Right ventricle myocardium superior (tissue), 1 donor: ENCODE data around the gene UFSP1. TPM values are rescaled to one million over a fixed set of nuclear protein-coding genes. Genes with fewer than 3 reads are reported as not detected.
"Not testable (repeated sequence)": the region's sequence is repeated elsewhere in the genome, so short reads cannot be mapped to it uniquely, and the experiment has no call there.

ENCODE experiments used
- ATAC-seq: fragments of 200-7000 bp; cut with Tn5 transposase; one replicate; pipeline ENCODE4 v1.9.1; 2020; ENCODE audit warnings: mild to moderate bottlenecking; ENCODE audit not compliant: poor library complexity
- DNase-seq: peaks from one replicate; pipeline ENCODE4 v3.0.0-alpha.2; 2020
- intact Hi-C: fragments of 100-400 bp; cut with DNase I; formaldehyde crosslinking; loops from one replicate; pipeline ENCODE4 v1.11.2; 2022
- total RNA-seq: library from RNA; stranded (reverse); fragmentation: NEBNext Ultra II Directional; extraction: Animal tissue kit (Norgen Biotek cat#: 25700); gene quantifications from one replicate; pipeline ENCODE4 v1.2.1, GENCODE V29; 2021
- donor health status: DM: no; HTN: yes; CAD: no; lungs with severe emphysema.

The UFSP1 gene
- total RNA-seq, 1 donor from 2014 or later: 2.2 TPM

GRCh38 chr7:100867040-100867775 is 22.3 kb downstream of the UFSP1 start, which contains the start of gene TRIP6:
TRIP6 (plus strand) TSS chr7:100867387; CDS start chr7:100867498, 111 bp downstream.
- intact Hi-C loops: no loop called here
- peak; percentile 92 for DNase-seq
- ATAC-seq: peak; percentile 77

GRCh38 chr7:100866729-100867039 is 22.8 kb downstream of the UFSP1 start:
- no peak for DNase-seq
- intact Hi-C loops: no loop called here
- no peak for ATAC-seq

- DNase-seq (peak; percentile 90), ATAC-seq (peak; percentile 53)
- intact Hi-C loops: no loop called here
Observed at GRCh38 chr7:100865938-100866728, 23.4 kb downstream of the UFSP1 start.

- intact Hi-C loops: no loop called here
- DNase-seq (no peak), ATAC-seq (no peak)
Observed at GRCh38 chr7:100865372-100865911, 24.1 kb downstream of the UFSP1 start.

- DNase-seq: no peak
- intact Hi-C loops: no loop called here
- ATAC-seq: no peak
Observed at GRCh38 chr7:100864263-100864845, 25.2 kb downstream of the UFSP1 start.

GRCh38 chr7:100863406-100863950 is 26.0 kb downstream of the UFSP1 start:
- DNase-seq (no peak), ATAC-seq (no peak)
- intact Hi-C loops: no loop called here

GRCh38 chr7:100861616-100861985 is 27.9 kb downstream of the UFSP1 start:
- no peak for DNase-seq
- intact Hi-C loops: no loop called here
- no peak for ATAC-seq

GRCh38 chr7:100860702-100861615 is 28.6 kb downstream of the UFSP1 start:
- ATAC-seq (no peak), DNase-seq (no peak)
- intact Hi-C loops: no loop called here

- intact Hi-C loops: no loop called here
- no peak for ATAC-seq
Observed at GRCh38 chr7:100859856-100860255, 29.7 kb downstream of the UFSP1 start.

GRCh38 chr7:100856871-100857282 is 32.6 kb downstream of the UFSP1 start:
- intact Hi-C loops: no loop called here
- DNase-seq (no peak), ATAC-seq (no peak)

More at GRCh38 chr7:100859856-100860255, 29.7 kb downstream of the UFSP1 start:
- DNase-seq: no peak

GRCh38 chr7:100855515-100855914 is 34.0 kb downstream of the UFSP1 start:
- intact Hi-C loops: no loop called here
- ATAC-seq: no peak
- DNase-seq: no peak

GRCh38 chr7:100854899-100855298 is 34.6 kb downstream of the UFSP1 start:
- intact Hi-C loops, ATAC-seq, DNase-seq: not testable (repeated sequence)

GRCh38 chr7:100854146-100854895 is 35.2 kb downstream of the UFSP1 start:
- ATAC-seq (no peak), DNase-seq (no peak)
- intact Hi-C loops: no loop called here

GRCh38 chr7:100852048-100852872 is 37.3 kb downstream of the UFSP1 start, which contains the start of gene SLC12A9:
SLC12A9 (plus strand) TSS chr7:100852713; CDS start chr7:100854198, 1,485 bp downstream.
- peak; percentile 95 for DNase-seq
- ATAC-seq: peak; percentile 99
- intact Hi-C loops: loop anchor here (2.0 kb wide), 1 partner anchor 53 kb away; no protein-coding TSS in a partner anchor

GRCh38 chr7:100847360-100847759 is 42.2 kb downstream of the UFSP1 start:
- DNase-seq: no peak
- ATAC-seq: no peak
- intact Hi-C loops: no loop called here

GRCh38 chr7:100840470-100841100 is 48.9 kb downstream of the UFSP1 start:
- no peak for DNase-seq
- ATAC-seq: no peak
- intact Hi-C loops: no loop called here
